HCEC 1CT (cell line): ENCODE measurements around the gene RPL18A.
A peak's percentile ranks its signal among the peaks of the same experiment; 100 is the strongest.

Source experiments
- DNase-seq: peaks from one replicate; pipeline ENCODE4 v3.0.0-alpha.2; 2017

Gene RPL18A

DNA sequence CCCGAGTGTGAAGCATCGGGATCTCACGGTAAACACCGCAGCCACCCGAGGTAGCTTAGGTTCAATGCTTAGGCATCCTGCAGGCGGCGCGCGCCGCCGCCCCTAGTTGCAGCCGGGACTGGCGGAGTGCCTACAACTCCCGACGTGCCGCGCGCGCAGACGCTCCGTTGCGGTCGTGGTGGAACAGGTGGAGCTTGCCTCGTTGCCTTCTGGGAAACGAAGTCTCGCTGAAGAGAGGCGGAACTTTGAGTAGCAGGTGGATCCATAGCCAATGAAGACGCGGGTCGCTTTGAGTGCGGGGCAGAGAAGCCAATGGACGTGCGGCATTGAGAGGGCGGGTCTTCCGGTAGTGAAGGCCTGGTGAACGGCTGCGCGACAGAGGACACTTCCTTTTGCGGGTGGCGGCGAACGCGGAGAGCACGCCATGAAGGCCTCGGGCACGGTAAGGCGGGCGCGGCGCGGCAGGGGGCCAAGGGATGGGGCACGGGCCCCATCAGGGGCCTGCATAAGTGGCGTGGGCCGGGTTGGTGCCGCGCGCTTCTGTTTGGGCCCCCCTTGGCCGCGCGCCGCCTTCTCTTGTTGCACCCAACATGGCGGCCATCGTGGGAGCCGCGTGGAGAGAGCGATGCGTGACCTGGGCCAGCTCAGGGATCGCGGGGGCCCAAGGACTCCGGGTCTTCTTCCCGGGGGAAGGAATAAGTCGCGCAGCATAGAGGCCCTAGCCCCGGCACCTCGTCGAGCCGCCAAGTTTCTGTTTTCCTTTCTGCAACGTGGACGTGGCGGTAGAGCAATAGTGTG, at the start of gene RPL18A:
Gene RPL18A (plus strand): TSS at position 378 of the 798 bp plus-strand sequence. CDS start 47 bp downstream, at position 425.
- peak; percentile 100 for DNase-seq

DNA sequence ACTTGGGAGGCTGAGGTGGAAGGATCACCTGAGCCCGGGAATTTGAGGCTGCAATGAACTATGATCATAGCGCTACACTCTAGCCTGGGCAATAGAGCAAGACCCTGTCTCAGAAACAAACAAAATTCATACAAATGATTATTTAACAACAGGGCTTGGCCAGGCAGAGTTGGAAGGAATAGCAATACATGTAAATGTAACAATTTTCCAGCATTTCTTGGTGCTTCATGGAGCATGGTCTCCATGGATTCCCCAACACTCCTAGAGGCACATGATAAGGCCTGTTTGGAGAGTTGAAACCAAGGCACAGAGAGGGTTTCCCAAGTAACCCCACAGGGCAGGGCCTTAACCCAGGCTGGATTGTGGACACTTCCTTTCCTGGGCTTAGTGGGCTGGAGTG, 48.6 kb upstream of the RPL18A start:
- DNase-seq = no peak

DNA sequence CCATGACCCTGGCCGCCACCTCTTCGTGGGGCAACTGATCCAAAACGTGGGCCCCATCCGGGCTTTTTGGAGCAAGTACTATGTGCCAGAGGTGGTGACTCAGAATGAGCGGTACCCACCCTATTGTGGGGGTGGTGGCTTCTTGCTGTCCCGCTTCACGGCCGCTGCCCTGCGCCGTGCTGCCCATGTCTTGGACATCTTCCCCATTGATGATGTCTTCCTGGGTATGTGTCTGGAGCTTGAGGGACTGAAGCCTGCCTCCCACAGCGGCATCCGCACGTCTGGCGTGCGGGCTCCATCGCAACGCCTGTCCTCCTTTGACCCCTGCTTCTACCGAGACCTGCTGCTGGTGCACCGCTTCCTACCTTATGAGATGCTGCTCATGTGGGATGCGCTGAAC, 48.0 kb upstream of the RPL18A start:
- DNase-seq = no peak

DNA sequence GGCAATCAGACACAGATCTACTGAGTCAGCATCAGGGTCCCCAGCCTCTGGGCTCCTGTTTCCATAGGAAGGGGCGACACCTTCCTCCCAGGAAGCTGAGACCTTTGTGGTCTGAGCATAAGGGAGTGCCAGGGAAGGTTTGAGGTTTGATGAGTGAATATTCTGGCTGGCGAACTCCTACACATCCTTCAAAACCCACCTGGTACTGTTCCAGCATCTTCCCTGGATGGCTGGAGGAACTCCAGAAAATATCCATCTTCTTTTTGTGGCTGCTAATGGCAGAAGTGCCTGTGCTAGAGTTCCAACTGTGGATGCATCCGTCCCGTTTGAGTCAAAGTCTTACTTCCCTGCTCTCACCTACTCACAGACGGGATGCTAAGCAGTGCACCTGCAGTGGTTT, 47.6 kb upstream of the RPL18A start:
- DNase-seq = no peak

DNA sequence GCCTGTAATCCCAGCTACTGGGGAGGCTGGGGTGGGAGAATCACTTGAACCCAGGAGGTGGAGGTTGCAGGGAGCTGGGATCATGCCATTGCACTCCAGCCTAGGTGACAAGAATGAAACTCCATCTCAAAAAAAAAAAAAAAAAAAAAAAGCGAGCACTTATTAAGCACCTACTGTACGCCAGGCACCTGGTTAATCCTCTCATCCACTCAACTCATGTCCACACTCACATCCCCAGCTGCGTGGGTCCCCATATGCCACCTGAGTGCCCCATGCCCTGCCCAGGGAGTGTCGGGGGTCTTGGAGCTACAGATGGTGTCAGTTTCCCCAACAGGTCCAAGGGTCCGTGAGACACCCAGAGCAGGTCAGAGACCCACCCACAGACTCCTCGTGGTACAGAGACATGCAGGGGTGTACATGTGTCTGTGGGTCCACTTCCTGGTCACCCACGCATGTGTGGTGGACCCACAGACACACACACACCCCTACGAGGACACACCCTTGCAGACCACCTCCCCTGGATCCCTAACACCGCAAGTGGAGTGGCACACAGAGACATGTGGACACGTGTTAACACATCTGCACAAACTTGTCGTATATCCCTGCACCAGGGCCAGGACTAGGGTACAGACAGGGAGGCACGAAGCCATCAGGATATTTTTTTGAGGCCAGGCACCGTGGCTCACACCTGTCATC, 41.9 kb upstream of the RPL18A start:
- DNase-seq = no peak

DNA sequence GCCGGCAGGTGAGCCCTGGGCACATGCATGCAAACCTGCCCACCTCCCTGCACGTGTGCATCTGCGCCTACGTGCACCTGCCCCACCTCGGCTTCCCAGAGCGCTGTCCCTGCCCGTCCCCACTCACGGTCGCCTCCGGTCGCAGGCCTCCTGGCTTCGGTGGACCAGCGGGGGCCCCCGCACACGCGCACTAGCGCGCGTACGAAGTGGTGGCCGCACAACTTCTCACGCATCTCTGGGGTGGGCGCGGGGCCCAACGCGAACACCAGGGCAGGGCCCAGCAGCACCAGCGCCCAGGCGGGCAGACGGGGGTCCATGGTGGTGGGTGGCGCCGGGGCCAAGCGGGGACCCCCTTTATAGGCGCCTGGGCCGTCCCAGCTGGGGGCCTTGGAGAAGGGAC, 38.5 kb upstream of the RPL18A start, which contains the start of gene INSL3:
Gene INSL3 (minus strand): TSS at position 330 of the 400 bp plus-strand sequence. CDS start 13 bp downstream, at position 317.
- no peak for DNase-seq

DNA sequence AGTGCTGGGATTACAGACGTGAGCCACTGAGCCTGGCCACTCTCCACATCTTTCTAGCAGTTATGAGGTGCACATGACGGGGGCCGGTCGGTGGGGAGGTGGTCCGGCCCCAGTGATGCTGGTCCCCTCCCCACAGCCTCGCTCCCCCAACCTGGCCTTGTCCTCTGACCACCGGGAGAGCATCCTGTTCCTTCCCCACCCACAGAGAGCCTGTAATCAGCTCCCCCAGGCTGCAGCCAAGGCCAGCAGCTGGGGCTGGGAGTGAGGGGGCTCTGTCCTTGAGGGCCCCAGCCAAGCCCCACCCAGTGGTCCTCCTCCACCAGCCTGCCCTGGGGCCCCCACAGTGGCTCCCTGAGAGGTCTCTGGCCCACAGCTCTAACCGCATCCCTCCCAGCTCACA, 35.4 kb upstream of the RPL18A start:
- DNase-seq = no peak

DNA sequence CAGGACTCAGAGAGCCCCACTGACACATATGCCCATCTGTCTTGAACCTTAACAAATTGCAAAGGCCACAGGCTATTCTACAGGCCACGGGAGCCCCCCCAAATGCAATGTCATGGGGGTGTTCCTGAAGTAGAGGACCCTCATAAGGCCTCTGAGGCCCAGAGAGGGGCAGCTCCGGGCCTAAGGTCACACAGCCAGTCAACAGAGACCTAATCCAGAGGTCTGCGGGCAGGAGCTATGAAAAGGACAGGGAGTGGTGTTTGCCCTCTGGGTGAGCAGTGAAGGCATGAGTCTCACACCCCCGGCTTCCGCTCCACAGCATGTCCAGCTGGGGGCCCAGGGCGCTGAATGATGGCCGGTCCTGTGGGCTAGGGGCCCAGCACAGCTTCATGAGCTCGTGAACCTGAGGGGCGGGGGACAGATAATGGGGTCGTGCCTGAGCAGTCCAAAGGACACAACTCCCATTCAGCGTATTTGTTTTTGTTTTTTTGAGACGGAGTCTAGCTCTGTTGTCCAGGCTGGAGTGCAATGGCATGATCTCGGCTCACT, 33.1 kb upstream of the RPL18A start:
- DNase-seq = no peak

DNA sequence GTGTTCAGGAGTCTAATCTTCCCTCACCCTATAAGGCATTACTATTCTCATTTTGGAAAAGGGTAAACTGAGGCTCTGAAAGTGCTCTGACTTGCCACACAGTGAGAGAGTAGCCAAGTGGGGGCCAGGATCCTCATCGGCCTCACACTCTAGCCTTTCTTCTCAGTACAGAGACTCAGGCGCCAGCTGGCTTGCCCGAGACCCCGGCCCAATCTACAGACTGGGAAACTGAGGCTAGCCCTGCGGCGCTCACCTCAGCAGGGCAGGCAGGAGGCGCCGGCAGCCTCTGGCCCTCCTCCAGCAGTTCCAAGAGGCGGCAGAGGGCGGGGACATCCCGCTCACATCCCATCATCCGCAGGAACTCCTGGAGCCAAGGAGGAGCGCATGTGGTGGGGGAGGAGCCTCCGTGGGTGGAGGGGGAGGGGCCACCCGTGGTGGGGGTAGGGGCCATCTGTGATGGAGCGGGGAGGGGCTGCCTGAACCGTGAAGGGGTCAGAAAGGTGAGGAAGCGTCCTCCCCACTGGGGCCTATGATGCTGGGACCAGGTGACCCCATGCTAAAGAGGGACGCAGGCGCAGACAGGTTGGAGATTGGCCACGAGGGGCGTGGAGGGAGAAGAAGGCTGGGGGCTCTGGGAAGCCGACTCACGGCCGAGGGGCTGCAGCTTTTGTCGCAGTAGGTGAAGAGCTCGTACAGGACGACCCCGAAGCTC, 29.7 kb upstream of the RPL18A start:
- peak; percentile 5 for DNase-seq

DNA sequence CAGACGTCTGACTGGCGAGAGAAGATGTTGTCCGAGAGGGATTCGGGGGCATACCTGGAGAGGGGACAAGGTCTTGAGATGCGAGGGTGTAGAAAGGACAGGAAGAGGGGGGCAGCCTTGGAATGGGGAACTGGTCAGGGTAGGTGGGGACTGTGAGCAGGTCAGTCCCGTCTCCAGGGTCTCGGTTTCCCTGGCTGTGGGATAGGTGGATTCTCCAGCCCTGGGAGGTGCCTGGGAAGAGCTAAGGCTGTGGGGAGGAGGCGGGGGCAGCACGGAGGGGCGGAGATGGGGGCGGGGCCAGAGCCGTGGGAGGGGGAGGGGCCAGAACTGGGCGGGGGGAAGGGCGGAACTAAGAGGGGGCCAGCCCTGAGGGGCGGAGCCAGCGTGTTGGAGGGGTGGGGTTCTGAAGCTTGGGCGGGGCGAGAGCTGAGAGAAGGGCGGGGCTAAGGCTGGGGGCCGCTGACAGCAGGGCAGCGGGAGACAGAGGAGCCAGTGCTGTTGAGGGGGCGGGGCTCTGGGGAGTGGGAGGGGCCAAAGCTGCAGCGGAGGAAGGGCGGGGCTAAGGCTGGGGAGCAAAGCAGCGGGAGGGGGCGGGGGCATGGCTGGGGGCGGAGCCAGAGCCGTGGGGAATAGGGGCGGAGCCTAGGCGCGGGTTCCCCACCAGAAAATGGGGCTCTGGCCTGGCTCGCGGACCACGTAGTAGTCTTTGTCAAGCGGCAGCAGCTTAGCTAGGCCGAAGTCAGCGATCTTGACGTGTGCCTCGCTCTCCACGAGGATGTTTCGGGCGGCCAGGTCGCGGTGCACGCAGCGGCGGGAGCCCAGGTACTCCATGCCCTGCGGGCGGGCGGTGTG, 28.9 kb upstream of the RPL18A start:
- DNase-seq = peak; percentile 1

DNA sequence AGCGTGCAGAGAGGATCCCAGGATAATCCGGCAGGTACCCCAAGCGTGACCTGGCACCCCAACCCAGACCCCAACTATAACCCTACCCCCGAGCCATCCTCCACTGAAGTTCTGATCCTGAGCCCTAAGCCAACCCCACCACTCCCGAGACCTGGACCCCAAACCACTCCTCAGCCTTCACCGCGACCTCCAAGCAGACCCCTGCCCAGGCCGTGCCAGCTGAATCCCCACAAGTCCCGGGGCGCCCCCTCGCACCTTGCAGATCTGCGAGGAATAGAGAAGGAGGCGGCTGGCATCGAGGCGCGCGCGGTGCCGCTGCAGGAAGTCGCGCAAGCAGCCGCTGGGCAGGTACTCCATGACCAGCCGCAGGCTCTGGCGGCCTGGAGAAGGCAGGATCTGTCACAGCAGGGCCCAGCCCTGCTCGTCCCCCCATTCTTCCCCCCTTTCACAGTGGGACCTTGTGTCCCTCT, 28.3 kb upstream of the RPL18A start:
- no peak for DNase-seq

DNA sequence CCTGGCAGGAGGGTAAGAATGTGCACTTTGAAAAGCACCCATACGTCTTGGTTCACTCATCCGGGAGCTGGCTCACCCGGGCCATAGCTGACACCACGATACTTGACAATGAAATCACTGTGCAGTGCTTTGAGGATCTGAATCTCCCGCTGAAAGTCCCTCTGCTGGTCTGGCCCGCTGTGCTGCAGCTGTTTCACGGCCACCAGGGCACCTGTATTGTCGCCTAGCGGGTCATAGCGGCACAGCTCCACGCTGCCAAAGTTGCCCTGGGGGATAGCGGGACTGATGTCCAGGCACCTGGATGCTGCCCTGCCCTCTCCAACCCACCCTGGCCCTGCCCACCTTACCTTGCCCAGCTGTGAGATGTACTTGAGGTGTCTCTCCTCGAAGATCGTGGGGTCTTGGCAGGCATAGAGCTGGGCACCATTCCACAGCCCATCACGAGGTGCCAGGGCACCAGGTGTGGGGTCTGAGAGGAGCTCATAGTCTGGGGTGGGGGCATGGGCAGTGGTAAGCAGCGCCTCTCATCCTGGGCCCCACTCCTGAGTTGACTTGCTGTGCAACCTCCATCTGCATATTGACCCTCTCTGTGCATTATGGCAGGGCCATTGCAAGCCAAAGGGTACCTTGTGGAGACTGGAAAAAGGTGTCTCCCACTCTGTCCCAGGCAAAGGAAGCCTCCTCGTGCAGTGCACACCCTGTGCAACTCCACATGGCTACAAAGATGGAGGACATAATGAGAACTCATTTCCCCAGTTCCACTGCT, 27.1 kb upstream of the RPL18A start:
- no peak for DNase-seq

DNA sequence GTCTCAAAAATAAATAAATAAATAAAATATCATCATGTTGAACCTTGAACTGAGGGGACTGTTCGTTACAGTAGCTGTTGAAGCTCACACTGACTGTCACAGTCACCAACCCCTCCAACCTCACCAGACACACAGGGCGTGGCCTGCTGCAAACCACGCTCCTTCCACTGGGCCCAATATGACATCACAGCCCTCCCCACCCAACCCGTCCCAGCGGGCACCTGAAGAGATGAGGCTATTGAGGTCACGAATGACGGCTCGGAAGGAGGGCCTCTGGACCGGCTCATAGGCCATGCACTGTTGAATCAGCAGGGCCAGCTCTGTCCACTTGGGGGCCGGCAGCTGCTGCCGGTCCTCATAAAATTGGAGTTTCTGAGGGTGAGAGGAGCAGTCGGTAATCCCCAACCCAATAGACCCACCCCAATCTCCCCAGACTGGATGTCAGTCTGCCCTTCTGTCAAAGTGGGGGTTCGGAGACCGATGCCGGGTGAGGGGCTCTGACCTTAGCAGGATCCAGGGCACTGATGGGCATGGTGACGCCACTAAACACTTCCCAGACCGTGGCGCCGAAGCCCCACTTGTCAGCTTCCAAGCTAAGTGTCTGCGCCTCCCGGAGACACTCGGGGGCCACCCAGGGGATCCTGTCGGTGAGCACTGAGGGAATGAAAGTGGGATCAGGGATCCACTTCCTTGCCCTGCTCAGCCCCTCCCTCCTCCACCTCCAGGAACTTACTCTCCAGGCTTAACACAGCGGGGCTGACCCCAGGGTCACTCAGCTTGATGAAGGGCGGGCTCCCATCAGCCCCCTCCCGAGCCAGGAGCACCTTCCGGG, 25.1 kb upstream of the RPL18A start:
- DNase-seq = peak; percentile 1

DNA sequence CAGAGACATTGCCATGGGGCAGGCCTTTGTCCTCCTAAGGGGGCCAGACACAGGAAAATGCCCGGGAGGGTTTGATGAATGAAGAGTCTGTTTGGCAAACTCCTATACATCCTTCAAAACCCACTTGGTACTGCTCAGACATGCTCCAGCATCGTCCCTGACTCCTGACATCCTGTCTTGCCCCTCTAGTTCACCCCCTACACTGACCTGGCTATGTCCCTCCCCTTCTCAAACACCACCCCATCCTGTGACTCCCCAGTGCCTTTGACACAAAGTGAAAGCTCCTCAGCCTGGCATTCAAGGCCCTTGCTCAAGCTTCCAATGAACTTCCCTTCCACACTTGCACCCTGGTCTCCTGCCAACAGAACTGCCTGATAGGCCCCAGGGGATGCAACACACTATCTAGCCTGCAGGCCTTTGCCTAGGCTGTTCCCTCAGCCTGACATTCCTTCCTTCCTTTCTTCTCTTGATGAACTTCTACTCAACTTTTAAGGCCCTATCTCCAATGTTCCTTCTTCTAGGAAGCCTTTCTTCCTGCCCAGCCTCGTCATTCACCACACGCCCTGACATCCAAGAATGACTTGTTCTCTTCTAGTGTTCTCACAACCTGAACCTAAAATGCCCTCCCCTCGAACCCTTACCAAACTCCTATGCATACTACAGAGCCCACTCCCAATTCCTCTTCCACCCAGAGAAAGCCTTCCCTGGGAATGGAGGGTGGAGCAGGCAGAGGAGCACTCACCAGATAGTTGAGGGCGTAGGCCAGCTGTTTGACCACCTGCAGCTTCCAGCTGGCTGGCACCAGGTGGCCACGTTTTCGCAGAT, 24.3 kb upstream of the RPL18A start:
- no peak for DNase-seq

DNA sequence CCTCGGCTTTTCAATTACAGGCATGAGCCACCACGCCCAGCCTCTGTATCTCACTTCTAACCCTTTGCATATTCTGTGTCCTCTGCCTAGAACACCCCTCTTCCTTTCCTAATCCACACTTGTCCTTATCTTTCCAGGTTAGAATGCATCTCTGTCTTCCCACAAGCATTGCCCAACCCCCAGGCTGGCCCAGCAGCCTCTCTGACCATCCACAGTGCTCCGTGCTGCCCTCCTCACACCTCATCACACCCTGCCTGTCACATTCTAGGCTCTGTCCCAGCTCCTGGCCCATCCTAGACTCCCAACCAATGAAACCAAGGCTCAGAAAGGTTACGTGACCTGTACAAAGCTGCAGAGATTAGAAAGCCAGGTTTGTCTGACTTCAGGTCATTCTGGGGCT, 23.2 kb upstream of the RPL18A start:
- DNase-seq = no peak

DNA sequence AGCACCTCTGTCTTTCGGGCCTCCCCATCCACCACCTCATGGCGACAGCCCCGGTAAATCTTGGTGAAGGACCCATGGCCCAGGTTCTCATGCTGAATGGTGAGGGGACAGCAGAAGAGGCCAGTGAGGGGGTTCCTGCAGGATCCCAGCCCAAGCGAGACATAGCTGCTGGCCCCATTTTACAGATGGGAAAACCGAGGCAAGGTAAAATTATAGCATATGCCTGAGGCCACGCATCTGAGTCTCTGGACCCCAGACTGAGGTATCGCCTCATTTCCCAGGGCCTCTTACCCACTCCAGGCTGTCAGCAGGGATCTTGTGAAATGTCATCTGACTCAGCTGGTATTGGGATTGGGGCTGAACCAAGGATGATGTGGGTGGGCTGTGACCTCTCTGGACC, 21.7 kb upstream of the RPL18A start:
- no peak for DNase-seq

DNA sequence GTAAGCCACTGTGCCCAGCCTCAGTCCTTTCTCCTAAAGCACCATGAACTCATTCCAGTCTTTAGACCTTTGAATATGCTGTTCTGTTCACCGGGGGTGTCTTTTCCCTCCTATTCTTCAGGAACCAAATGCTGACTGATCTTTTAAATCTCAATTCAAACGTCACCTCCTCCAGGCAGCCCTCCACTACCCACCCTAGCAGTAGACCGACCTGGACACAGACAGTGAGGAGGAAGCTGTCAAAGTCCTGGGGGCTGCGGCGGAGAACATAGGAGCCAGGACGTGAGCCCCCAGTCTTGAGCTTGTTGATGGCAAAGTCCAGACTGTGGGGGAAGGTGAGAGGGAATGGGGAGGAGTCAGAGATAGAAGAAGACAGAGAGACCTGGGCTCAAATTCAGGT, 19.7 kb upstream of the RPL18A start:
- DNase-seq = no peak

DNA sequence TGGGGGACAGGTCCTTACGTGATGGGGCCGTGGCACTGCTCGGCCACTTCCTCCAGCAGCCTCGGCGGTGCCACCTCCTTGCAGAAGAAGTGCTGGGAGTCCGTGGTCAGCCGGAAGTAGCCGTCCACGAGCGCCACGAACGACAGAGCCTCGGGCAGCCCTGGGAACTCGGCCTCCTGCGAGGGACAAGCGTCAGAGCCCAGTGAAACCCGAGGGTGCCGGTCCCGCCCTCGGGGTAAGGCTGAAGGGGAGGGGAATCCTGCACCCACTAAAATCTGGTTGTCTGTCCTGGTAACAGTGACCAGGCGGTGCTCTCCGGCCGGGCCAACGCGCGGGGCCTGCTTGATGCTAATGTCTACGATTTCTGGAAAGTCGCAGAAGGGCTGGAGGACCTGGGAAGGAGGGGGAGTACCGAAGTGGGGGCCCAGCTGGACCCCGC, 18.3 kb upstream of the RPL18A start:
- DNase-seq = no peak
